ENCODE data around the gene AQP12B. TPM values are rescaled to one million over a fixed set of nuclear protein-coding genes. Genes with fewer than 3 reads are reported as not detected.
A peak's percentile ranks its signal among the peaks of the same experiment; 100 is the strongest.
"Not testable (repeated sequence)": the region's sequence is repeated elsewhere in the genome, so short reads cannot be mapped to it uniquely, and the experiment has no call there.

AQP12B gene
- total RNA-seq, 3 donors from 2014 or later (not counting 1 experiment from before 2014, with no cell fraction given) = not detected

GRCh38 chr2:240678043-240678442 is 4.6 kb downstream of the AQP12B start:
- H3K4me1 Mint-ChIP-seq; H3K36me3 Mint-ChIP-seq; H3K27me3 Mint-ChIP-seq (ENCODE audit: low read depth in 2 of 2); ATAC-seq; H3K4me3 Mint-ChIP-seq; H3K4me3 ChIP-seq (ENCODE audit: low read length); H3K9me3 ChIP-seq (ENCODE audit: control insufficient read depth, insufficient read depth, low read length); H3K9me3 Mint-ChIP-seq; DNase-seq; H3K27ac Mint-ChIP-seq; H3K36me3 ChIP-seq (ENCODE audit: control insufficient read depth, insufficient read depth, low read length); H3K27ac ChIP-seq (ENCODE audit: low read length); H3K4me1 ChIP-seq (ENCODE audit: control insufficient read depth, insufficient read depth, low read length); intact Hi-C loops (cut with micrococcal nuclease); H3K27me3 ChIP-seq (ENCODE audit: control insufficient read depth, insufficient read depth, low read length): not testable (repeated sequence)
- WGBS (ENCODE audit: insufficient coverage) = no CpG with 5 or more reads among the region's 14 CpGs

DNA sequence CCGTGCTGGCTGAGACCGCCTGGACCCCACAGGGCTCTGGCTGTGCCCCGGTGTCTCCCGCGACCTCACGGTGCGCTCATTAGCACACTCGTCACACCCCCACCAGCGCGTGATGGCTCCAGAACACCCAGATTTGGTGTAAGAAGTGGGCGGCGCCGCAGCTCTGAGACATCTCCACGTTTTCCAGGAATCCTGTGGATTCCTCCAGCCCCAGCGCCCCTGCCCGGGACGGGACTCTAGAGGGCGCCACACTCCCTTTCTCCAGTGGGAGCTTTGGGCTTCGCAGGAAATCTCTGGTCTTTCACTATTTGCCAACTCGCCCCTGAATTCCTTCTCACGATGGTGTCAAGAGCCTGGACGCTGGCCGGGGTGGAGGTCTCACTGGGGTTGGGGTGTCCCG is 7.3 kb downstream of the AQP12B start:
- peak in 2 of 3 donors; percentile 26 to 36 for ATAC-seq
- H3K4me1 Mint-ChIP-seq; H3K27ac Mint-ChIP-seq; H3K36me3 Mint-ChIP-seq; H3K4me3 ChIP-seq (ENCODE audit: low read length); H3K36me3 ChIP-seq (ENCODE audit: control insufficient read depth, insufficient read depth, low read length); H3K9me3 Mint-ChIP-seq; H3K27ac ChIP-seq (ENCODE audit: low read length); intact Hi-C loops (cut with micrococcal nuclease); H3K4me3 Mint-ChIP-seq; DNase-seq; H3K27me3 ChIP-seq (ENCODE audit: control insufficient read depth, insufficient read depth, low read length); H3K4me1 ChIP-seq (ENCODE audit: control insufficient read depth, insufficient read depth, low read length); H3K9me3 ChIP-seq (ENCODE audit: control insufficient read depth, insufficient read depth, low read length): not testable (repeated sequence)
- no CpG with 5 or more reads among the region's 24 CpGs for WGBS (ENCODE audit: insufficient coverage)
- H3K27me3 Mint-ChIP-seq (ENCODE audit: low read depth in 2 of 2) = peaks cover 6 to 15% of the 10 kb centered on the region in 2 donors

GRCh38 chr2:240674461-240675184 is 8.1 kb downstream of the AQP12B start:
- H3K9me3 Mint-ChIP-seq; H3K27ac ChIP-seq (ENCODE audit: low read length); H3K36me3 Mint-ChIP-seq; H3K4me3 Mint-ChIP-seq; intact Hi-C loops (cut with micrococcal nuclease); H3K9me3 ChIP-seq (ENCODE audit: control insufficient read depth, insufficient read depth, low read length); DNase-seq; H3K36me3 ChIP-seq (ENCODE audit: control insufficient read depth, insufficient read depth, low read length); H3K4me1 ChIP-seq (ENCODE audit: control insufficient read depth, insufficient read depth, low read length); H3K4me1 Mint-ChIP-seq; H3K27me3 ChIP-seq (ENCODE audit: control insufficient read depth, insufficient read depth, low read length); H3K4me3 ChIP-seq (ENCODE audit: low read length): not testable (repeated sequence)
- Mint-ChIP-seq H3K27ac (peak overlapping the region in 1 of 2 donors; percentile 48), H3K27me3 (ENCODE audit: low read depth in 2 of 2) (peaks cover 9 to 17% of the 10 kb centered on the region in 2 donors)
- peak; percentile 8 to 84 (median 83) for ATAC-seq
- 42% methylated on average over 10 of the region's 16 CpGs for WGBS (ENCODE audit: insufficient coverage)

DNA sequence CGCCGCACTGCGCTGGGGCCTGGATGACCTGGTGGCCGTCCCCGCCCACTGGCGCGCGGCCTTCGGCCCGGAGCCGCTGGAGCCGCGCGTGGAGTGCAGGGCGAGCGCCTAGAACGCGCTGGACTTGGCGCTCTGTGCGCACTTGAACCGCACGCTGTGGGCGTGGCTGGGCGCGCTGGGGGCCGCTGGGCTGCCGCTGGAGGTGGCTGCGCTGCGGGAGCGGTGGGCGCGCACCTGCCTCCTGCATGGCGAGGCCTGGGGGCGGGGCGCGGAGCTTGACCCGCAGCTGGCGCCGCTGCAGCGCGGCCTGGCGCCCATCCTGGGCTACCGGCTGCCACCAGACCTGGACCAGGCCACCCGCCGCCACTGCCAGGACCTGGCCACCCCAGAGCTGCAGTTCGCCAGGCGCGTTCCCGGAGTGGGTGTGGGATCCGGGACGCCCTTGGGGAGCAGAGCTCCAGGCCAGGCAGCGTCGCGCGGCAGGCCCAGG is 9.9 kb downstream of the AQP12B start:
- H3K4me1 Mint-ChIP-seq = peaks cover 0 to 6% of the 10 kb centered on the region in 2 donors
- H3K27me3 Mint-ChIP-seq (ENCODE audit: low read depth in 2 of 2) = peaks cover 23 to 25% of the 10 kb centered on the region in 2 donors
- H3K9me3 Mint-ChIP-seq = no peaks in the 10 kb centered on the region
- no peaks in the 10 kb centered on the region for H3K9me3 ChIP-seq (ENCODE audit: control insufficient read depth, insufficient read depth, low read length)
- no peak overlapping the region for H3K27ac Mint-ChIP-seq
- no peaks in the 10 kb centered on the region for H3K4me1 ChIP-seq (ENCODE audit: control insufficient read depth, insufficient read depth, low read length)
- no peaks in the 10 kb centered on the region for H3K36me3 Mint-ChIP-seq
- WGBS (ENCODE audit: insufficient coverage) = 18% methylated on average over 55 of the region's 55 CpGs
- H3K36me3 ChIP-seq (ENCODE audit: control insufficient read depth, insufficient read depth, low read length) = no peaks in the 10 kb centered on the region
- TF ChIP-seq, protein P1, sequence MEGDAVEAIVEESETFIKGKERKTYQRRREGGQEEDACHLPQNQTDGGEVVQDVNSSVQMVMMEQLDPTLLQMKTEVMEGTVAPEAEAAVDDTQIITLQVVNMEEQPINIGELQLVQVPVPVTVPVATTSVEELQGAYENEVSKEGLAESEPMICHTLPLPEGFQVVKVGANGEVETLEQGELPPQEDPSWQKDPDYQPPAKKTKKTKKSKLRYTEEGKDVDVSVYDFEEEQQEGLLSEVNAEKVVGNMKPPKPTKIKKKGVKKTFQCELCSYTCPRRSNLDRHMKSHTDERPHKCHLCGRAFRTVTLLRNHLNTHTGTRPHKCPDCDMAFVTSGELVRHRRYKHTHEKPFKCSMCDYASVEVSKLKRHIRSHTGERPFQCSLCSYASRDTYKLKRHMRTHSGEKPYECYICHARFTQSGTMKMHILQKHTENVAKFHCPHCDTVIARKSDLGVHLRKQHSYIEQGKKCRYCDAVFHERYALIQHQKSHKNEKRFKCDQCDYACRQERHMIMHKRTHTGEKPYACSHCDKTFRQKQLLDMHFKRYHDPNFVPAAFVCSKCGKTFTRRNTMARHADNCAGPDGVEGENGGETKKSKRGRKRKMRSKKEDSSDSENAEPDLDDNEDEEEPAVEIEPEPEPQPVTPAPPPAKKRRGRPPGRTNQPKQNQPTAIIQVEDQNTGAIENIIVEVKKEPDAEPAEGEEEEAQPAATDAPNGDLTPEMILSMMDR (IDR thresholded peaks at IDR 0.05) = no peak
- no peak overlapping the region for H3K4me3 Mint-ChIP-seq
- no peak overlapping the region for H3K4me3 ChIP-seq (ENCODE audit: low read length)
- H3K27me3 ChIP-seq (ENCODE audit: control insufficient read depth, insufficient read depth, low read length) = peaks cover 2% of the 10 kb centered on the region
- no peak for DNase-seq
- intact Hi-C loops (cut with micrococcal nuclease) = no loop called here
- no peak for ATAC-seq
- no peak overlapping the region for H3K27ac ChIP-seq (ENCODE audit: low read length)

DNA sequence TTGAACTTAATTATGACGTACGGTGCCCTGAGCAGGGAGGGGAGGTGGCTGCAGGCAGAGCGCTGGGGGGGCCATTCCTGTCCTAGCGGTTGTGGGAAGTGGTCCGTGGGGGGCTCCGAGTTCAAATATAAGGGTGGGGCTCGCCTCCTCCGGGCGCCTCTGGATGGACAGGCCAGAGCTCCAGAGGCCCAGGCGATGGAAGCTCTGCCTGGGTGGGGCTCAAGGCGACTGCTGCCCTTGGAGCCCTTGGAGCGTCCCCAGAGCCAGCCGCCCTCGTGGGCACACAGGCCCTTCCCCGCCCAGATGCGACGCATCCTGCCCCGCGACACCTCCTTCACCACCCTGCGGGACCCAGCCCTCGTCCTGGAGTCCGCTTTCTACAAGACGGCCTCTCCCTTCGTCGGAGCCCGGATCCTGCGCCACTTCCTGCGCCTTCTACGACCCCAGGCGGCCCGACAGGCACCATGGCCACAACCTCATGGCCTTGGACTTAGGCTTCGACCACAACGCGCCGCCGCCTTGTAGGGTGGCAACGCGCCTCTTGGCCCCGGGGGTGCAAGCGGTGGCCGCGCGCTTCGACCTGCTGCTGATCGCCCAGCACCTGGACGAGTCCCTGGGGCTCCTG is 10.5 kb downstream of the AQP12B start:
- 56% methylated on average over 46 of the region's 46 CpGs for WGBS (ENCODE audit: insufficient coverage)
- no peaks in the 10 kb centered on the region for H3K9me3 ChIP-seq (ENCODE audit: control insufficient read depth, insufficient read depth, low read length)
- H3K36me3 ChIP-seq (ENCODE audit: control insufficient read depth, insufficient read depth, low read length) = no peaks in the 10 kb centered on the region
- H3K4me1 Mint-ChIP-seq = peaks cover 0 to 6% of the 10 kb centered on the region in 2 donors
- no peaks in the 10 kb centered on the region for H3K9me3 Mint-ChIP-seq
- DNase-seq = no peak
- no peak overlapping the region for H3K4me3 Mint-ChIP-seq
- H3K27ac Mint-ChIP-seq = no peak overlapping the region
- peaks cover 2% of the 10 kb centered on the region for H3K27me3 ChIP-seq (ENCODE audit: control insufficient read depth, insufficient read depth, low read length)
- ATAC-seq = no peak
- TF ChIP-seq, protein P1 (IDR thresholded peaks at IDR 0.05) = no peak
- no peak overlapping the region for H3K27ac ChIP-seq (ENCODE audit: low read length)
- intact Hi-C loops (cut with micrococcal nuclease) = no loop called here
- H3K27me3 Mint-ChIP-seq (ENCODE audit: low read depth in 2 of 2) = peaks cover 29% of the 10 kb centered on the region in 2 donors
- H3K36me3 Mint-ChIP-seq = peaks cover 4% of the 10 kb centered on the region
- no peak overlapping the region for H3K4me3 ChIP-seq (ENCODE audit: low read length)
- H3K4me1 ChIP-seq (ENCODE audit: control insufficient read depth, insufficient read depth, low read length) = no peaks in the 10 kb centered on the region

Data from natural killer cell (primary cell).